Liver (tissue), 9 donors: ENCODE results near the gene RAG2. TPM values are rescaled to one million over a fixed set of nuclear protein-coding genes. Genes with fewer than 3 reads are reported as not detected.
A peak's percentile ranks its signal among the peaks of the same experiment; 100 is the strongest.

ENCODE experiments used
- DNase-seq: peaks from one replicate; pipeline ENCODE4 v3.0.0-alpha.2; 2017; ENCODE audit warnings: low spot score
- H3K27ac ChIP-seq, 2 donors: one replicate each; pipeline ENCODE4 v1.7.0; 2013; ENCODE audit warnings: inconsistent platforms in 2 of 2, low read length in 2 of 2, control low read depth in 1 of 2, low read depth in 1 of 2, mild to moderate bottlenecking in 1 of 2
- H3K27me3 ChIP-seq, 4 donors: one replicate each; pipeline versions ENCODE4 v1.6.1 to v1.7.0; 2013; ENCODE audit warnings: low read length in 3 of 4, inconsistent platforms in 1 of 4, mild to moderate bottlenecking in 1 of 4, moderate library complexity in 1 of 4; ENCODE audit not compliant: control insufficient read depth in 4 of 4, insufficient read depth in 4 of 4
- H3K36me3 ChIP-seq, 4 donors: one replicate each; pipeline versions ENCODE4 v1.6.1 to v1.7.0; 2013; ENCODE audit warnings: low read length in 3 of 4, mild to moderate bottlenecking in 3 of 4, low read depth in 1 of 4, moderate library complexity in 1 of 4; ENCODE audit not compliant: control insufficient read depth in 4 of 4, insufficient read depth in 3 of 4
- H3K4me1 ChIP-seq, 4 donors: one replicate each; pipeline versions ENCODE4 v1.6.1 to v1.7.0; 2013; ENCODE audit warnings: low read length in 3 of 4, mild to moderate bottlenecking in 3 of 4, moderate library complexity in 1 of 4; ENCODE audit not compliant: control insufficient read depth in 4 of 4, insufficient read depth in 4 of 4
- H3K4me3 ChIP-seq, 3 donors: one replicate each; pipeline versions ENCODE4 v1.6.1 to v1.7.0; 2013; ENCODE audit warnings: low read length in 3 of 3, control low read depth in 1 of 3, low read depth in 1 of 3, mild to moderate bottlenecking in 1 of 3
- H3K9ac ChIP-seq, 2 donors: one replicate each; pipeline ENCODE4 v1.7.0; 2013; ENCODE audit warnings: low read length in 2 of 2, mild to moderate bottlenecking in 2 of 2, moderate library complexity in 2 of 2, control low read depth in 1 of 2, low read depth in 1 of 2
- H3K9me3 ChIP-seq, 4 donors: one replicate each; pipeline versions ENCODE4 v1.6.1 to v1.7.0; 2013; ENCODE audit warnings: low read length in 3 of 4; ENCODE audit not compliant: control insufficient read depth in 4 of 4
- ATF3 ChIP-seq: IDR thresholded peaks from 2 replicates; pipeline ENCODE4 v1.6.1; 2016; ENCODE audit warnings: antibody characterized with exemption
- EGR1 ChIP-seq, 2 donors: IDR thresholded peaks; 2 replicates each; pipeline ENCODE4 v1.6.1; 2016 to 2018; ENCODE audit warnings: antibody characterized with exemption in 2 of 2, low read depth in 2 of 2
- FOXA1 ChIP-seq: IDR thresholded peaks from 2 replicates; pipeline ENCODE4 v1.6.1; 2016; ENCODE audit warnings: antibody characterized with exemption
- FOXA2 ChIP-seq: IDR thresholded peaks from 2 replicates; pipeline ENCODE4 v1.6.1; 2016; ENCODE audit warnings: antibody characterized with exemption
- GABPA ChIP-seq, 2 donors: IDR thresholded peaks in 1 of 2; conservative IDR thresholded peaks in 1 of 2; 2 replicates each; pipeline ENCODE4 v1.6.1; 2016; ENCODE audit warnings: antibody characterized with exemption in 2 of 2, mild to moderate bottlenecking in 1 of 2, moderate library complexity in 1 of 2
- HNF4A ChIP-seq, 2 donors: conservative IDR thresholded peaks; 2 replicates each; pipeline ENCODE4 v1.6.1; 2016; ENCODE audit warnings: antibody characterized with exemption in 2 of 2, mild to moderate bottlenecking in 2 of 2
- JUND ChIP-seq, 2 donors: IDR thresholded peaks; 2 replicates each; pipeline ENCODE4 v1.6.1; 2016; ENCODE audit warnings: antibody characterized with exemption in 2 of 2
- RAD21 ChIP-seq, 2 donors: IDR thresholded peaks; 2 replicates each; pipeline ENCODE4 v1.6.1; 2016; ENCODE audit warnings: antibody characterized with exemption in 2 of 2, mild to moderate bottlenecking in 2 of 2
- RXRA ChIP-seq, 2 donors: IDR thresholded peaks; 2 replicates each; pipeline ENCODE4 v1.6.1; 2017 to 2018; ENCODE audit warnings: antibody characterized with exemption in 2 of 2, mild to moderate bottlenecking in 1 of 2
- SP1 ChIP-seq: IDR thresholded peaks from 2 replicates; pipeline ENCODE4 v1.6.1; 2018; ENCODE audit warnings: antibody characterized with exemption, mild to moderate bottlenecking
- TAF1 ChIP-seq: conservative IDR thresholded peaks from 2 replicates; pipeline ENCODE4 v1.6.1; 2016; ENCODE audit warnings: antibody characterized with exemption, mild to moderate bottlenecking
- YY1 ChIP-seq: IDR thresholded peaks from 2 replicates; pipeline ENCODE4 v1.6.1; 2016; ENCODE audit warnings: antibody characterized with exemption, mild to moderate bottlenecking
- WGBS: extraction: QIAGEN DNeasy Blood & Tissue Kit; methylation state at CpG from one replicate; pipeline ENCODE4 v1.1.7; 2013; 5-methylcytosine and 5-hydroxymethylcytosine counted together
- polyA plus RNA-seq, 2 donors: library from polyadenylated mRNA; stranded (reverse) in 1 of 2; unstranded in 1 of 2; fragments of 200-250 nt in 1 of 2; fragments of >200 nt in 1 of 2; fragmentation: Nextera tagmentation in 1 of 2; extraction: Ambion mirVana in 1 of 2; gene quantifications; one replicate each; pipeline versions ENCODE4 v1.2.1 to v1.2.3, GENCODE V29; 2013 to 2015
- total RNA-seq, 2 donors: library from RNA; depleted of rRNA; stranded (reverse); fragments of >200 nt; gene quantifications; one replicate each; pipeline ENCODE4 v1.2.3, GENCODE V29; 2014
- TF ChIP-seq, protein P1 (sequence below): IDR thresholded peaks from 2 replicates; pipeline ENCODE4 v1.6.1; 2016; ENCODE audit warnings: antibody characterized with exemption, mild to moderate bottlenecking
- donor health status: healthy.
- donor health status: healthy.
- donor health status: healthy.
- donor health status: healthy.
- donor health status: healthy.

RAG2 gene
- total and polyA plus RNA-seq, 4 donors: 2.0 TPM; not detected in 3

DNA sequence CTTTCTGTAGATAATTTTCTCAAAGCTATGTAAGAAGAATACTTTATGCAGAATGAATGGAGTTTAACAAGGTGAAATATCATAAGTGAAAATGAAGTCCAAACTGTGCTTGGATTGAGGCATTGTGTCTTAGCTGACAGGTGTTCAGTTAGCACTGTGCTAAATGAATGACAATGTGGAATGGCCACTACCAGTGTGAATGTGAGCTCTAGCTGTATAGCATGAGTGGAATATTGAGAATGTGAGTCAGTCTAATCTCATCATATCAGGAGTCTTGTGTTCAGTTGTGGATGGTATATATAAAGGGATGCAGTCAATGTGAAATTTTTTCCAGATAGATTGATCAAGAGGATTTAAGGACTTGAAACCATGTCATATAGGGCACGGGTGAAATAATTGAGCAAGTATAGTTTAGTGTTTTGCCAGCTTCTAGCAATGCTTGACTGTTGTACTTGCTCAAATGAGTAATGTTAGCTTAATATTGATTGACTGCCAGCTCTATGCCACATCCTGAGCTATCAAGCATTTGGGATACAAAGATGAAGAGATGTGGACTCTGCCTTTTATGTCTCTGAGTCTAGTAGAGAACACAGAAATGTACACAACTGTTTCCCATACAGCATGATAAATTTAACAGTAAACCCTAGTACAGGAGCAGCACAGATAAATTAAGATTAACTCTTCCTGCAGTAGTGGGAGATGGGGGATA, 10.6 kb upstream of the RAG2 start:
- H3K36me3 ChIP-seq: no peaks in the 10 kb centered on the region
- DNase-seq: no peak
- no peak for TF ChIP-seq TAF1
- TF ChIP-seq HNF4A (conservative IDR thresholded peaks at IDR 0.05): peak in 1 of 2 donors; percentile 5
- TF ChIP-seq FOXA2: no peak
- TF ChIP-seq GABPA (IDR thresholded peaks at IDR 0.05 in 1 of 2, conservative IDR thresholded peaks at IDR 0.05 in 1 of 2): no peak
- H3K4me3 ChIP-seq: no peak overlapping the region
- H3K27me3 ChIP-seq: no peaks in the 10 kb centered on the region
- 57% methylated on average over 1 of the region's 1 CpG for WGBS
- no peak overlapping the region for H3K9ac ChIP-seq
- no peaks in the 10 kb centered on the region for H3K9me3 ChIP-seq
- H3K4me1 ChIP-seq: no peaks in the 10 kb centered on the region
- H3K27ac ChIP-seq: no peak overlapping the region

DNA sequence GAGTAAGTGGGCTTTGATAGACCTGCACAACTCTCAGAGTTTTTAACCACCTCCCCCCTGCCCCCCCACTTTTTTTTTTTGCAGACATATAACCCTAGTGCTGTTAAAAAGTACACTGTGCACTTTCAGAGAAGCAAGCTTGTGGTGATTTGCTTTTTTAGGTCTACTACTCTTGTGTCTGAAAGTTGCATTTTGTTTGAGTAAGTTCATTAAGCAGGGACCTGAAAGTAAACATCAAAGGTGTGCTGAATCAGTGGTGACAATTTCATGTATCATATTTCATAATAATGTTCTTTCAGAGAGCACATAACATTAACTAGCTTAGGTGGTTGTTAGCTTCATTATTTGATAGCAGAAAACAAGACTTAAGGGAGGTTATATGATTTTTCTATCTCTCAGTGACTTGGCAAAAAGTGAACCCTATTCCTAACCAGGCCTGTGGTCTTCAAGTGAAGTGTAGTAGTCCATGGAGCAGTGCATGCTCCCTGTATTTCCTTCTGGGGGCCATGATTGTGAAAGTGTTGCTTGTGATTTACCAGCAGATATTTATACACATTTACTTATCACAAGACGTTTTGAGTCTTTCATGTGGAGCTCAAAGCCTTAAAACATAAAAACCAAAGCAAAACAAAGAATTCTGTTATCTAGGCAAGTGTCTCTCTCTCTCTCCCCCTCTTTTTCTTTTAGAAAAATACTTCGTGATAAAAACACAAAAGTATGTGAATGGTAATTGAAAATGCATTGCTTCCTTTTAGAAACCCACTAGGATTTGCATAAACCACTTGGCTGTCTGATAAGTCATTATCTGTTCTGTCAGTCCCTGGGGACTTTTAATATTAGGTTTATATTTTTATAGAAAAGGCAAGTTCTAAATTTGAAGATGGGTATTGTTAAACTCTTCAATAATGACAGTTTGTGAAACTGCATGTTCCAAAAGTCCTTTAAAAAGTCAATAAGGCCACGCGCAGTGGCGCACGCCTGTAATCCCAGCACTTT, 7.5 kb upstream of the RAG2 start:
- H3K36me3 ChIP-seq: no peaks in the 10 kb centered on the region
- no peaks in the 10 kb centered on the region for H3K27me3 ChIP-seq
- no peak for DNase-seq
- H3K4me3 ChIP-seq: no peak overlapping the region
- H3K9ac ChIP-seq: no peak overlapping the region
- H3K9me3 ChIP-seq: no peaks in the 10 kb centered on the region
- no peak for TF ChIP-seq YY1
- no peak for TF ChIP-seq RAD21 (IDR thresholded peaks at IDR 0.05)
- no peak for TF ChIP-seq JUND (IDR thresholded peaks at IDR 0.05)
- TF ChIP-seq RXRA (IDR thresholded peaks at IDR 0.05): no peak
- TF ChIP-seq TAF1: no peak
- no peak for TF ChIP-seq EGR1 (IDR thresholded peaks at IDR 0.05; ENCODE audit: low read depth in 2 of 2)
- TF ChIP-seq ATF3: no peak
- TF ChIP-seq, protein P1, sequence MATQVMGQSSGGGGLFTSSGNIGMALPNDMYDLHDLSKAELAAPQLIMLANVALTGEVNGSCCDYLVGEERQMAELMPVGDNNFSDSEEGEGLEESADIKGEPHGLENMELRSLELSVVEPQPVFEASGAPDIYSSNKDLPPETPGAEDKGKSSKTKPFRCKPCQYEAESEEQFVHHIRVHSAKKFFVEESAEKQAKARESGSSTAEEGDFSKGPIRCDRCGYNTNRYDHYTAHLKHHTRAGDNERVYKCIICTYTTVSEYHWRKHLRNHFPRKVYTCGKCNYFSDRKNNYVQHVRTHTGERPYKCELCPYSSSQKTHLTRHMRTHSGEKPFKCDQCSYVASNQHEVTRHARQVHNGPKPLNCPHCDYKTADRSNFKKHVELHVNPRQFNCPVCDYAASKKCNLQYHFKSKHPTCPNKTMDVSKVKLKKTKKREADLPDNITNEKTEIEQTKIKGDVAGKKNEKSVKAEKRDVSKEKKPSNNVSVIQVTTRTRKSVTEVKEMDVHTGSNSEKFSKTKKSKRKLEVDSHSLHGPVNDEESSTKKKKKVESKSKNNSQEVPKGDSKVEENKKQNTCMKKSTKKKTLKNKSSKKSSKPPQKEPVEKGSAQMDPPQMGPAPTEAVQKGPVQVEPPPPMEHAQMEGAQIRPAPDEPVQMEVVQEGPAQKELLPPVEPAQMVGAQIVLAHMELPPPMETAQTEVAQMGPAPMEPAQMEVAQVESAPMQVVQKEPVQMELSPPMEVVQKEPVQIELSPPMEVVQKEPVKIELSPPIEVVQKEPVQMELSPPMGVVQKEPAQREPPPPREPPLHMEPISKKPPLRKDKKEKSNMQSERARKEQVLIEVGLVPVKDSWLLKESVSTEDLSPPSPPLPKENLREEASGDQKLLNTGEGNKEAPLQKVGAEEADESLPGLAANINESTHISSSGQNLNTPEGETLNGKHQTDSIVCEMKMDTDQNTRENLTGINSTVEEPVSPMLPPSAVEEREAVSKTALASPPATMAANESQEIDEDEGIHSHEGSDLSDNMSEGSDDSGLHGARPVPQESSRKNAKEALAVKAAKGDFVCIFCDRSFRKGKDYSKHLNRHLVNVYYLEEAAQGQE: no peak
- no peaks in the 10 kb centered on the region for H3K4me1 ChIP-seq
- 91% methylated on average over 6 of the region's 6 CpGs for WGBS
- H3K27ac ChIP-seq: no peak overlapping the region

DNA sequence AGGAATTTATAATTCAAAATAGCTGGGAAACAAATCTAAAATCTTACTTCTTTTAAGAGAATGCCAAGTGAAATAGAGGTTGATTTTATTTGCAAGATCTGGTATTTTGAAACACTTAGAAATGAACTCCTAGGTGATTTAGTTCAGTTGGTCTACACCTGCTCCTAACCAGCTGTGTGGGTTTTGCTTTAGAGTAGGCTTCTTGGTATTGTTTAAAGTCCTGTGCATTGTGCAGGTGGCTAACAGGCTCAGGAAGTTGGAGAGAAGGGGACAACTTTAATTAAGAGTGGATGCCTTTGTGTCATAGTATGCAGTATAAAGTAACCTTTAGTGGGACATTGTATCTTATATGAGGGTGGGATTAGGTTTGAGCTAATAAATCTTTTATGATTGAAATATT, 4.1 kb upstream of the RAG2 start:
- H3K27ac ChIP-seq: no peak overlapping the region
- no peak overlapping the region for H3K4me3 ChIP-seq
- H3K36me3 ChIP-seq: no peaks in the 10 kb centered on the region
- no peak for DNase-seq
- H3K27me3 ChIP-seq: no peaks in the 10 kb centered on the region
- TF ChIP-seq FOXA1 (no peak), EGR1 (IDR thresholded peaks at IDR 0.05; ENCODE audit: low read depth in 2 of 2) (no peak), SP1 (no peak)
- H3K4me1 ChIP-seq: no peaks in the 10 kb centered on the region
- H3K9me3 ChIP-seq: no peaks in the 10 kb centered on the region
- H3K9ac ChIP-seq: no peak overlapping the region
